CD4-positive, alpha-beta T cell treated with Interleukin-1 beta for 1 hour (primary cell): ENCODE results near the gene WDR55.
"Not testable (repeated sequence)": the region's sequence is repeated elsewhere in the genome, so short reads cannot be mapped to it uniquely, and the experiment has no call there.

Experiments used
- DNase-seq, 2 donors: peaks; one replicate each; pipeline ENCODE4 v3.0.0-alpha.2; 2020 to 2022

Gene WDR55

DNA sequence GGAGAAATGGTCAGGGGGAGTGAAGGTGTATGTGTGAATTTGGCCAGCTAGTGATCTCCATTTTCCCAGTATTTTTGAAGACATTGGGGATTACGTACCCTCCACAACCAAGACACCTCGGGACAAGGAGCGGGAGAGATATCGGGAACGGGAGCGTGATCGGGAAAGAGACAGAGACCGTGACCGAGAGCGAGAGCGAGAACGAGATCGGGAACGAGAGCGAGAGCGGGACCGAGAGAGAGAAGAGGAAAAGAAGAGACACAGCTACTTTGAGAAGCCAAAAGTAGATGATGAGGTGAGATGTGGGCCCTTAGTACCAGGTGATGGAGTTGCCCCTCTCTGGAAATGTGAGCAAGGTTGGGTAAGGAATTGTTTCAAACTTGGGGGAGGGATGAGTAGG is 5.8 kb upstream of the WDR55 start:
- no peak for DNase-seq

- DNase-seq, result not testable (repeated sequence)
Measured at GRCh38 chr5:140660371-140660770, 4.3 kb upstream of the WDR55 start.

GRCh38 chr5:140664030-140664358 is 710 bp upstream of the WDR55 start:
- no peak for DNase-seq

DNA sequence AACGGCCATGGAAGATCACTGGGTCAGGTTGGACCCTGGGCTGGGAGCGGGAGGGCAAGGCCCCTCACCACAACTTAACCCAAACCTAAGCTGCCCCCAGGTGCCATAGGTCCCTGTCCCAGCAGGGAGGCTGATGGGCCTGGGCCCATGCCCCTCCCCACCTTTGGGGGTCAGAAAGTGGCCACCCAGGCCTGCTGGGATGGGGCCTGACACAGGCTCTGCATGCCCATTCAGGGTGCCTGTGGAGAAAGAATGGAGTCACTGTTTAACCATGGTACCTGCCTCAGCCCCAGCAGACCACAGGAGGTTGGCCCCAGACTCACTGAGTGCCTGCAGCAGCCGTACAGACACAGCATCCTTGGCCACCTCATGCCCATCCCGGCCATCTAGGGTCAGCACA is 6.3 kb downstream of the WDR55 start:
- DNase-seq, result not testable (repeated sequence)

- DNase-seq, result no peak
Measured at GRCh38 chr5:140671472-140672125, 6.9 kb downstream of the WDR55 start.

- DNase-seq, result peak in 1 of 2 donors; percentile 20
Measured at GRCh38 chr5:140672455-140673186, 7.9 kb downstream of the WDR55 start.

GRCh38 chr5:140673187-140673976 is 8.7 kb downstream of the WDR55 start, which contains the start of gene DND1:
TSS of gene DND1 (minus strand) at chr5:140673576. CDS start at chr5:140673542, 34 bp downstream.
- no peak for DNase-seq

DNA sequence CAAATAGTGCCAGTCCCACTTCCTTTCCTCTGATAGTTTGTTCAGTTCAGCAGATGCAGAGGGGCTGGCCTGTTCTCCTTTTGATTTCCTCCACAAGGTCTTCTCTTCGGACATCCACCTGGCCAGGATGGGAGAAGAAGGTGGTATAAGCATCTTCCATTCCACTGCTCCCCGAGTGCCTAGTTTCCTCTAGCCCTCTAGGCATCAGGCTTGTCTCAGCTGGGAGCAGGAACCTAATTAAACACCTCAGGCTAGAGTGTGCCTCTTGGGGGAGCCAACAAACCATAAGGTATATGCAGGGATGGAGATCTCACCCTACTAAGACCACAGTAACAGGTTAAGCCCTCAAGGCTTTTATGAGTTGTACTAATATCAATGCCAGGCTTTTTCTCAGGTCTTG is 9.5 kb downstream of the WDR55 start:
- DNase-seq, result no peak

DNA sequence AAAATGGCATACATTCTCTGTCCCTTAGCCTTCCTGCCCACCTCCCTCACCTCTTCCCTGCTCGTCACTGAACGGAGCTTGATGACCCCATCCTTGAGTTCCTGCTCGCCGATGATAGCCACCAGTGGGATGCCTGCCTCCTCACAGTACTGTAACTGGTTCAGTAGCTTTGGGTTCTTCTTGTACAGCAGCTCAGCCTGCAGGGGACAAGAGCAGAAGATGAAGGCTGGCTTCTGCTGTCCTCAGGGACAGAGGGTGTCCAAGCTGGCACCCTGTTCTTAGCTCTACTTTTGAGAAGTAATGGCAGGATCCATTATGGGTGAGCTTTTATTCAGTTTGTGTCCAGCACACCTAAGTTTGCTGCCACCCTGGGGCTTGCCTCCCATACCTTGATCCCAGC is 9.9 kb downstream of the WDR55 start:
- no peak for DNase-seq

- DNase-seq, result no peak
Measured at GRCh38 chr5:140677947-140678346, 13.2 kb downstream of the WDR55 start.

DNA sequence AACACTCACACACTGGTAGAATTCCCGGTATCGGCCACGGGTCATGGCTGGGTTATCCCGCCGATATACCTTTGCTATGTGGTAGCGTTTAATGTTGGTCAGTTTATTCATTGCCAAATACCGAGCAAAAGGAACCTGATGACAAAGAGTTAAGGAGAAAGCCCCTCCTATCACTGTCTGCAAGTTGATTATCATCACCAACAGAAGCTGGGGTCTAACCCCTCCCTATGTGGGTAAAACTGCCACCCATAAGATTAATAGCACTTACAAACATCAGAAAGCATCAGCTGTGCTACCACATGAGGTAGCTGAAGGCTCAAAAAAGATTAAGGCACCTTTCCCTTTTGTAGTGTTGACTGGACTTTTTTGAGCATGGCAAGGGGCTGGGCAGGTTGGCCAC is 14.3 kb downstream of the WDR55 start:
- no peak for DNase-seq

DNA sequence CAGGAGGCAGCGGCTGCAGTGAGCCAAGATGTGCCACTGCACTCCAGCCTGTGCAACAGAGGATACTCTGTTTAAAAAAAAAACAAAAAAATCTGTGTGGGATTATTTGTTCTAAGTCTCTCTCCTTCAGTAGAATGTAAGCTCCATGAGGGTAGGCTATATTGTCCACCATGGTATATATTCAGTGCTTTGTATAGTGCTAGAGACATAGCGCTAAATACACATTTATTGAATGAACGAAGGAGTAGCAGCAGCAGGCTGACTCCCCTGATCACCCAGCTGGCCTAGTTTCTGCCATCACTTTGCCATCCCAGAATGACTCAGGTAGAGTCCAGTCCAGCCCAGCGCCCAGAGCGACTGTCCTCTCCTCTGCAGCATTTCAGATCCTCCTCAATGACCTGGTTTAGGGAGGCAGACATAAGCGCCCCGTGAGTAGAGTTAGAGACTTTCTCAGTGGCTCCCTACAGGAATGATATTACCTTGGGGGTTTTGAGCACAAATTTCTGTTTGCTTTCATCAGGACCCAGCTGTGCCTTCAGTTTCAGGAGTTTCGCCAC is 25.8 kb downstream of the WDR55 start:
- no peak for DNase-seq

GRCh38 chr5:140690941-140691924 is 26.5 kb downstream of the WDR55 start, which contains the start of the genes HARS1 and HARS2:
TSS of gene HARS1 (minus strand) at chr5:140691370. CDS start at chr5:140691304, 66 bp downstream.
TSS of gene HARS2 (plus strand) at chr5:140691455. CDS start at chr5:140691649, 194 bp downstream.
- peak; percentile 85 to 87 for DNase-seq

GRCh38 chr5:140694276-140694675 is 29.6 kb downstream of the WDR55 start:
- no peak for DNase-seq

DNA sequence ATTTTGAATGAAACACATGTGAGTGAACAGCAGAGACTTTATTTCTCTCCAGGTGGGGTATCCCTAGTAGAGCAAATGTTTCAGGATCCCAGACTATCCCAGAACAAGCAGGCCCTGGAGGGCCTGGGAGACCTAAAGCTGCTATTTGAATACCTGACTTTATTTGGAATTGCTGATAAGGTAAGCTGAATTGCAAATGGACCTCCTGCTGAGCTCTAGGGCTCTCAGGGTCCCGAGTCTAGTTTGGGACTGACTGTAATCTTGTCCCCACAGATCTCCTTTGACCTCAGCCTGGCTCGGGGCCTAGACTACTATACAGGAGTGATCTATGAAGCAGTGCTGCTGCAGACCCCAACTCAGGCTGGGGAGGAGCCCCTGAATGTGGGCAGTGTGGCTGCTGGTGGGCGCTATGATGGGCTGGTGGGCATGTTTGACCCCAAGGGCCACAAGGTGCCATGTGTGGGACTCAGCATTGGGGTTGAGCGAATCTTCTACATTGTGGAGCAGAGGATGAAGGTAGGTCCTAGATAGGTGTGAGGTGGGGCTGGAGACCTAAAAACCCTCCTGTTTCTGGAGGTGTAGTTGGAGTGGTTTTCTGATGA is 32.3 kb downstream of the WDR55 start:
- DNase-seq, result no peak

DNA sequence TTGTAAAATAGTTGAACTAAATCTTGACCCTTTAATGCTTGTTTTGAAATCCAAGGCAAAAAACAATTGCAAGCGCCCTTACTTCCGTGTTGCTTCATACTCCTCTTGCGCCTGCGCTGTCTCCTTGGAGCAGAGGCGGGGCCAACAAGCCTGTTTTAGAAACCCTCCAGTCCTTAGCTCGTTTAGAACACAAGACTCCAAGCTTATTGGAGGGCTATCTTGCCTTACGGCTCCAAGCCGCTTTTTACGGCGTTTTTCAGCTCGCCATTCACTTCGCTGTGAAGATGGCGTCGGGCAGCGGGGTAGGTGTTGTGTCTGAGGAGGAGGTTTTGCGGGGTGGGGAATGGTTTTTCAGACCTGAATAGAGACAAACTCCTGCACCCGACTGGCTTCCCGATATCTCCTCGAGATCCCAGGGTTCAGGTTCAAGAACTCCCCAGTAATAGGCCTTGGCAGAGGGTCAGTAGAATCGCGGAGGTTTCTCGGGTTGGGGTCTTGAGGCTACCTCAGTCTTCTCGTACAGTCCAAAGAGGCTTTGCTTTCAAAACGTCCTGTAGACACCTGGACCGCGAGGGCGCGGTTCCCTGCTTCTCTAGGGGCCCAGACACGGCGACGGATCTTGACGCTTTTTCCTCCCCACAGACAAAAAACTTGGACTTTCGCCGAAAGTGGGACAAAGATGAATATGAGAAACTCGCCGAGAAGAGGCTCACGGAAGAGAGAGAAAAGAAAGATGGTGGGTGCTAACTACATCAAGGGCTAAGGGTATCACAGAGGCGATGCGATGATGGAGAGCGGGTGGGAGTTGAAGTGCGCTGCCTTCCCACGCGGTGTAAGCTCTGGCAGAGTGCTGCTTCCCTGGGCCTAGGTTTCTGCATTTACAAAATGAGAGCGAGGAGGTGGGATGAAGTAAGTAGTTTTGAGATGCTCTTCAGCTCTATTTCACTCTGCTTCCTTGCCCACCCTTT is 35.8 kb downstream of the WDR55 start, which contains the start of gene ZMAT2:
TSS of gene ZMAT2 (plus strand) at position 271 of the 968 bp plus-strand sequence. CDS start at position 285, 14 bp downstream.
- peak; percentile 95 to 96 for DNase-seq

- DNase-seq, result no peak
Measured at GRCh38 chr5:140707812-140708211, 43.1 kb downstream of the WDR55 start.

- not testable (repeated sequence) for DNase-seq
Measured at GRCh38 chr5:140708787-140709186, 44.1 kb downstream of the WDR55 start.

GRCh38 chr5:140710899-140711552 is 46.3 kb downstream of the WDR55 start:
- DNase-seq, result peak; percentile 88 to 96
